ENCODE measurements around the gene RAB4A.

DNA sequence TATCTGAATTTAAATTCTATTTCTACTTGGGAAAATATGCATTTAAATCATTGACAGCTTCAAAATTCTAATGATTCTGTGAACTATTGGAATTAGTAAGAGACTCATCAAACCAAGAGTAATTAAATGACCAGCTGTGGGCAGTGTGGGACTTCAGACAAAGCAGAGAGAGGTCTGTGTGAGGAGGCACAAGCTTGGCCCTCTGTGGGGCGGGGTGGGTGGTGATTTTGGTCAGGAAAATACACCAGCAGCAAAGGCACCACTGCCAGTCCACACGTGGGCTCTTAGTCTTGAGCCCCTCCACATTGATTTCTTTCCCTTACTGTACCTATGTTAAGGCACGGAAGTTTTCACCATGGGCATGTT lies 39.2 kb upstream of the RAB4A start:
- TF ChIP-seq, protein P1, sequence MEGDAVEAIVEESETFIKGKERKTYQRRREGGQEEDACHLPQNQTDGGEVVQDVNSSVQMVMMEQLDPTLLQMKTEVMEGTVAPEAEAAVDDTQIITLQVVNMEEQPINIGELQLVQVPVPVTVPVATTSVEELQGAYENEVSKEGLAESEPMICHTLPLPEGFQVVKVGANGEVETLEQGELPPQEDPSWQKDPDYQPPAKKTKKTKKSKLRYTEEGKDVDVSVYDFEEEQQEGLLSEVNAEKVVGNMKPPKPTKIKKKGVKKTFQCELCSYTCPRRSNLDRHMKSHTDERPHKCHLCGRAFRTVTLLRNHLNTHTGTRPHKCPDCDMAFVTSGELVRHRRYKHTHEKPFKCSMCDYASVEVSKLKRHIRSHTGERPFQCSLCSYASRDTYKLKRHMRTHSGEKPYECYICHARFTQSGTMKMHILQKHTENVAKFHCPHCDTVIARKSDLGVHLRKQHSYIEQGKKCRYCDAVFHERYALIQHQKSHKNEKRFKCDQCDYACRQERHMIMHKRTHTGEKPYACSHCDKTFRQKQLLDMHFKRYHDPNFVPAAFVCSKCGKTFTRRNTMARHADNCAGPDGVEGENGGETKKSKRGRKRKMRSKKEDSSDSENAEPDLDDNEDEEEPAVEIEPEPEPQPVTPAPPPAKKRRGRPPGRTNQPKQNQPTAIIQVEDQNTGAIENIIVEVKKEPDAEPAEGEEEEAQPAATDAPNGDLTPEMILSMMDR (IDR thresholded peaks at IDR 0.05) = no peak
- no peak for TF ChIP-seq POLR2A (IDR thresholded peaks at IDR 0.05)
